Body of pancreas (tissue), 4 donors: Measurements from ENCODE around the gene ZNF787. TPM values are rescaled to one million over a fixed set of nuclear protein-coding genes. Genes with fewer than 3 reads are reported as not detected.
"Not testable (repeated sequence)": the region's sequence is repeated elsewhere in the genome, so short reads cannot be mapped to it uniquely, and the experiment has no call there.

Experiments used
- ATAC-seq: fragments of 150-250 bp; one replicate; pipeline ENCODE4 v1.9.1; 2016
- DNase-seq, 4 donors: peaks; one replicate each; pipeline ENCODE4 v3.0.0-alpha.2; 2019
- H3K27ac ChIP-seq, 4 donors: fragments of 200-600 bp; sonication (generic); 1 replicate in 3 of 4; 2 replicates in 1 of 4; pipeline versions ENCODE4 v1.5.1 to v1.6.1; 2016 to 2019; ENCODE audit warnings: mild to moderate bottlenecking in 1 of 4, mixed read lengths in 1 of 4, moderate library complexity in 1 of 4
- H3K27me3 ChIP-seq, 2 donors: fragments of 200-600 bp; sonication (generic); one replicate each; pipeline ENCODE4 v1.6.0; 2016; ENCODE audit warnings: mild to moderate bottlenecking in 1 of 2
- H3K36me3 ChIP-seq, 2 donors: fragments of 200-600 bp; sonication (generic); replicated peaks in 1 of 2; 2 replicates each; pipeline ENCODE4 v1.5.1; 2016; ENCODE audit warnings: low read depth in 2 of 2; ENCODE audit not compliant: insufficient read depth in 1 of 2
- H3K4me1 ChIP-seq: fragments of 200-600 bp; sonication (generic); one replicate; pipeline ENCODE4 v1.6.0; 2016
- H3K4me3 ChIP-seq, 2 donors: fragments of 200-600 bp; sonication (generic); 1 replicate in 1 of 2; 2 replicates in 1 of 2; pipeline ENCODE4 v1.5.1; 2016 to 2019
- H3K9me3 ChIP-seq, 3 donors: fragments of 200-600 bp; sonication (generic); 1 replicate in 2 of 3; 2 replicates in 1 of 3; pipeline ENCODE4 v1.5.1; 2016
- POLR2A ChIP-seq, 3 donors: fragments of 450-650 bp; IDR thresholded peaks; one replicate each; pipeline ENCODE4 v1.6.1; 2016; ENCODE audit warnings: antibody characterized with exemption in 3 of 3, mild to moderate bottlenecking in 2 of 3
- WGBS, 2 donors: methylation state at CpG; one replicate each; pipeline ENCODE4 v1.1.5; 2017; 5-methylcytosine and 5-hydroxymethylcytosine counted together
- intact Hi-C: fragments of 100-400 bp; cut with DNase I; formaldehyde crosslinking; loops from one replicate; pipeline ENCODE4 v1.15.1; 2023
- total RNA-seq, 2 donors: library from RNA; depleted of rRNA; stranded (reverse); fragments of >200 nt; gene quantifications; one replicate each; pipeline ENCODE4 v1.1.0, GENCODE V29; 2016
- TF ChIP-seq, protein P1 (sequence below), 7 experiments: fragments of 450-650 bp in 4 of 7; fragments of 200-600 bp in 3 of 7; sonication (generic) in 3 of 7; IDR thresholded peaks; one replicate each; pipeline ENCODE4 v1.5.1; 2016 to 2019; ENCODE audit warnings: antibody characterized with exemption in 7 of 7

The ZNF787 gene
- total RNA-seq, 2 donors from 2014 or later, result 12.7 to 21.1 TPM

DNA sequence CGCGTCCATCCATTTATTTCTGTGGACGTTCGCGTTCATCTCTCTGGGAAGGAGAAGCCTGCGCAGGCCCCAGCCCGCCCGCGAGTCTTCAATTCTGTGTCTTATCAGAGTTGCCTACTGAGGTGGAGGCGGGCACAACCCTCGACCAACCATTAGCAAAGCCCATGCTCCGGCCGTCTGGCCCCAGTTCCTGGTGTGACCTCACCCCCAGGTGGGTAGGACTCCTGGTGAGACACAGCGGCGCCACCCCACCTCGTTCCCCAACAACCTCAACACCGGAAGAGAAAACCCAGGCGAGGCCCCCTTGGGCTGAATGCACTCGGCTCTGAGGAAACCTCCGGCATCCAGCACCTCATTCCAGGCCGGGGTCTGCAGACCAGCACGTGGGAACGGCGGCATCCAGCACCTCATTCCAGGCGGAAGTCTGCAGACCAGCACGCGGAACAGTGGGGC lies 14.7 kb downstream of the ZNF787 start:
- no peak for TF ChIP-seq POLR2A (IDR thresholded peaks at IDR 0.05)
- TF ChIP-seq, protein P1, sequence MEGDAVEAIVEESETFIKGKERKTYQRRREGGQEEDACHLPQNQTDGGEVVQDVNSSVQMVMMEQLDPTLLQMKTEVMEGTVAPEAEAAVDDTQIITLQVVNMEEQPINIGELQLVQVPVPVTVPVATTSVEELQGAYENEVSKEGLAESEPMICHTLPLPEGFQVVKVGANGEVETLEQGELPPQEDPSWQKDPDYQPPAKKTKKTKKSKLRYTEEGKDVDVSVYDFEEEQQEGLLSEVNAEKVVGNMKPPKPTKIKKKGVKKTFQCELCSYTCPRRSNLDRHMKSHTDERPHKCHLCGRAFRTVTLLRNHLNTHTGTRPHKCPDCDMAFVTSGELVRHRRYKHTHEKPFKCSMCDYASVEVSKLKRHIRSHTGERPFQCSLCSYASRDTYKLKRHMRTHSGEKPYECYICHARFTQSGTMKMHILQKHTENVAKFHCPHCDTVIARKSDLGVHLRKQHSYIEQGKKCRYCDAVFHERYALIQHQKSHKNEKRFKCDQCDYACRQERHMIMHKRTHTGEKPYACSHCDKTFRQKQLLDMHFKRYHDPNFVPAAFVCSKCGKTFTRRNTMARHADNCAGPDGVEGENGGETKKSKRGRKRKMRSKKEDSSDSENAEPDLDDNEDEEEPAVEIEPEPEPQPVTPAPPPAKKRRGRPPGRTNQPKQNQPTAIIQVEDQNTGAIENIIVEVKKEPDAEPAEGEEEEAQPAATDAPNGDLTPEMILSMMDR (IDR thresholded peaks at IDR 0.05), result no peak
- Histone ChIP-seq H3K27me3 (no peaks in the 10 kb centered on the region), H3K4me1 (peaks cover 68% of the 10 kb centered on the region), H3K4me3 (no peak overlapping the region), H3K27ac (peak overlapping the region in 2 of 4 donors; percentile 73 to 86), H3K36me3 (peaks cover 0 to 6% of the 10 kb centered on the region in 2 donors), H3K9me3 (no peaks in the 10 kb centered on the region)
- 82 to 83% methylated on average over 23 to 27 of the region's 27 CpGs for WGBS, 2 donors
- DNase-seq (no peak), ATAC-seq (no peak)
- intact Hi-C loops, result loop anchor here (5.0 kb wide), 1 partner anchor 41 kb away; no protein-coding TSS in a partner anchor

DNA sequence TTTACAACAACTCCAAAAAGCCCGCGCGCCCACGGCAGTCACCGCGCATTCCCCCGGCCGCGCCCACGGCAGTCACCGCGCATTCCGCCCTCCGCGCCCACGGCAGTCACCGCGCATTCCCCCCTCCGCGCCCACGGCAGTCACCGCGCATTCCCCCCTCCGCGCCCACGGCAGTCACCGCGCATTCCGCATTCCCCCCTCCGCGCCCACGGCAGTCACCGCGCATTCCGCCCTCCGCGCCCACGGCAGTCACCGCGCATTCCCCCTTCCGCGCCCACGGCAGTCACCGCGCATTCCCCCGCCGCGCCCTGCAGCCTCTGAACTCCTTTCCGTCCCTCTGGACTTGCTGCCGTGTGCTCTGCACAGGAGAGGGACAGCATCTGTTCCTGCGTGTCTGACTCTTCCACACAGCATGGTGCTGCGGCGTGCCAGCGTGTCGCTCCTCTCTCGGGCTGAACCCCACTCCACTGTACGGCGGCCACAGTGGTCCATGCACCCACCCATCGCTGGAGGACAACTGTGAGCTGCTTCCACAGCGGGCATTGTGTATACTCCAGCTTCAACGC lies 15.2 kb downstream of the ZNF787 start:
- 90 to 93% methylated on average over 55 to 61 of the region's 61 CpGs for WGBS, 2 donors
- not testable (repeated sequence) for H3K9me3 ChIP-seq, DNase-seq, H3K4me3 ChIP-seq, ATAC-seq, H3K27me3 ChIP-seq
- H3K4me1 ChIP-seq, result peaks cover 63% of the 10 kb centered on the region
- intact Hi-C loops, result loop anchor here (5.0 kb wide), 1 partner anchor 41 kb away; no protein-coding TSS in a partner anchor
- H3K36me3 ChIP-seq, result peaks cover 0 to 10% of the 10 kb centered on the region in 2 donors
- H3K27ac ChIP-seq, result peak overlapping the region; percentile 67 to 86 (median 71)

DNA sequence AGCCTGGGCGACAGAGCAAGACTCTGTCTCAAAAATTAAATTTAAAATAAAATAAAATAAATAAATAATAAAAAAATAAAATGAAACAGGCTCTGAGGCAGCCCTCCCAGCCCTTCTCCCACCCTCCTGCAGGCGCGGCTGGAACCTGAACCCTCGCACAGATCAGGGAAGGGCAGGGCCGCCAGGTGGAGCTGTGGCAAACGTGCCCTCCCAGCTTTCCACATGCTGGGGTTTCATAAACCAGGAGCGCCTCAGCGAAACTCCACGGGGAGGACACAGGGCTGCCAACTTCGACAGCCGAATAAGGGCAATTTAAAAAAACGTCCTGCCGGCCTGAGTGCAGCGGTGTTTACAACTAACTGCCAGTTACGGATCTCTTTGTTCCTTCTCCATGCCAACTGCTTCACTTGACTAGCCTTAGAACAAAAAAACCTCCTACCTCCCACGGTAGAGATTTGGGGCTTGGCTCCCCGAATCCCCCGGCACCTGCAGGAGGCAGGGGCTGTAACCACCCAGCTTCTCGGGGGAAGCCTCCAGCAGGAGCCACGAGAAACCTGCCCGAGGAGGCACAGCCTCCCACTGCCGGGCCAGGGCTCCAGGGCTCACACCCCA lies 15.9 kb downstream of the ZNF787 start:
- no peaks in the 10 kb centered on the region for H3K9me3 ChIP-seq
- ATAC-seq, result peak; percentile 89
- intact Hi-C loops, result loop anchor here (5.0 kb wide), 1 partner anchor 42 kb away; no protein-coding TSS in a partner anchor
- H3K36me3 ChIP-seq, result peaks cover 0 to 10% of the 10 kb centered on the region in 2 donors
- H3K4me3 ChIP-seq, result no peak overlapping the region
- TF ChIP-seq POLR2A (IDR thresholded peaks at IDR 0.05), result no peak
- TF ChIP-seq, protein P1 (IDR thresholded peaks at IDR 0.05), result peak; percentile 78 to 90 (median 88)
- peaks cover 56% of the 10 kb centered on the region for H3K4me1 ChIP-seq
- no peaks in the 10 kb centered on the region for H3K27me3 ChIP-seq
- 13 to 21% methylated on average over 21 to 22 of the region's 22 CpGs for WGBS, 2 donors
- H3K27ac ChIP-seq, result peak overlapping the region; percentile 67 to 86 (median 71)
- DNase-seq, result peak; percentile 86 to 91 (median 89)

DNA sequence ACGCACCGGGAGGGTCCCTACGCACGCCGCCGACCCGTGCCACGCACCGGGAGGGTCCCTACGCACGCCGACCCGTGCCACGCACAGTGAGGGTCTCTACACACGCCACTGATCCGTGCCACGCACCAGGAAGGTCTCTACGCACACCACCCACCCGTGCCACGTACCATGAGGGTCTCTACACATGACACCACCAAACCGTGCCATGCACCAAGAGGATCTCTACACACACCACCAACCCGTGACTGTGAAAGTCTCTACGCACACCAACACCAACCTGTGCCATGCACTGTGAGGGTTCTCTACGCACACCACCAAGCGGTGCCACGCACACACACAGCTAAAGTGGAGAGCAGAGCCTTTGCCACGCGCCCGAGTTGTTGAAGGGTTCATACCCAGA lies 16.7 kb downstream of the ZNF787 start:
- peak overlapping the region in 1 of 4 donors; percentile 67 for H3K27ac ChIP-seq
- no peak for TF ChIP-seq POLR2A (IDR thresholded peaks at IDR 0.05)
- TF ChIP-seq, protein P1 (IDR thresholded peaks at IDR 0.05), result no peak
- ATAC-seq, result no peak
- H3K27me3 ChIP-seq, result no peaks in the 10 kb centered on the region
- H3K9me3 ChIP-seq, result no peaks in the 10 kb centered on the region
- H3K36me3 ChIP-seq, result peaks cover 0 to 10% of the 10 kb centered on the region in 2 donors
- WGBS, 2 donors, result 93% methylated on average over 15 to 16 of the region's 29 CpGs
- no peak overlapping the region for H3K4me3 ChIP-seq
- no peak for DNase-seq
- peaks cover 48% of the 10 kb centered on the region for H3K4me1 ChIP-seq
- intact Hi-C loops, result loop anchor here (5.0 kb wide), 1 partner anchor 58 kb away; no protein-coding TSS in a partner anchor

DNA sequence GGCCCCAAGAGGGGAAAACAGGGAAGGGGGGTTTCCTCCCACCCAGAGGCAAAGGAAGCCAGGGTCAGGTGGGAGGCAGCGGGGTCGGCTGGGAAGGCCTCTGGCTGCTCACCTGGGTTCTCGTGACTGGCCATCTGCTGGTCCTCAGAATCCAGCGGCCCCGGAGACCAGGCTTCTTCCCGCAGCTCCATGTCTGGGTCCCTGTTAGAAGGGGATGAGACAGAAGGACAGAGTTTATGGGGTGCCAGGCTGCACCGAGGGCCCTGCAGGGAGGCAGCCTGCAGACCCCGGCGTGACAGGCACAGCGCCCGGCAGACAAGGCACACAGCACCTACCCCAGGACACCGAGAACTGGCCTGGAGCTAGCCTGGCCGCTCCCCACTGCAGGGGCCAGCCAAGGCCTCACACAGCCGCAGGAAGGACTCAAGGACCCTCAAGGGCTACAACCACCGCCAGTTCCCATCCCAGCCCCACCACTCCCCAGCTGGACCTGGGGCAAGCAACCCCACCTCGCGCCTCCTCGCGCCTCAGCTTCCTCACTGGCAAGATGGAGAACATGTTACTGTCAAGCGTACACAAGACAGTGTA lies 18.0 kb downstream of the ZNF787 start:
- TF ChIP-seq, protein P1 (IDR thresholded peaks at IDR 0.05), result no peak
- TF ChIP-seq POLR2A (IDR thresholded peaks at IDR 0.05), result no peak
- Histone ChIP-seq H3K4me1 (peaks cover 35% of the 10 kb centered on the region), H3K9me3 (no peaks in the 10 kb centered on the region), H3K4me3 (no peak overlapping the region), H3K27me3 (no peaks in the 10 kb centered on the region), H3K36me3 (peaks cover 0 to 10% of the 10 kb centered on the region in 2 donors), H3K27ac (no peak overlapping the region)
- ATAC-seq (no peak), DNase-seq (no peak)
- intact Hi-C loops, result loop anchor here (5.0 kb wide), 1 partner anchor 59 kb away; no protein-coding TSS in a partner anchor
- WGBS, 2 donors, result 69 to 80% methylated on average over 7 to 18 of the region's 20 CpGs
